Astrocyte (in vitro differentiated cells and primary cell): ENCODE measurements around the gene WWP2.

Experiments used
- CTCF ChIP-seq: IDR thresholded peaks from 2 replicates; pipeline ENCODE4 v1.5.1; 2011; ENCODE audit warnings: low read depth, mild to moderate bottlenecking, inconsistent platforms, low read length, moderate library complexity; ENCODE audit not compliant: insufficient read depth
- EZH2 ChIP-seq: IDR thresholded peaks from 2 replicates; pipeline ENCODE4 v1.6.1; 2012; ENCODE audit warnings: mild to moderate bottlenecking, low read length, inconsistent platforms; ENCODE audit not compliant: insufficient read depth

GRCh38 chr16:69921127-69921526, 159.0 kb downstream of the WWP2 start:
- TF ChIP-seq CTCF (no peak), EZH2 (no peak)
